ENCODE data around the gene TMEM39B.
"Not testable (repeated sequence)": the region's sequence is repeated elsewhere in the genome, so short reads cannot be mapped to it uniquely, and the experiment has no call there.

The TMEM39B gene

DNA sequence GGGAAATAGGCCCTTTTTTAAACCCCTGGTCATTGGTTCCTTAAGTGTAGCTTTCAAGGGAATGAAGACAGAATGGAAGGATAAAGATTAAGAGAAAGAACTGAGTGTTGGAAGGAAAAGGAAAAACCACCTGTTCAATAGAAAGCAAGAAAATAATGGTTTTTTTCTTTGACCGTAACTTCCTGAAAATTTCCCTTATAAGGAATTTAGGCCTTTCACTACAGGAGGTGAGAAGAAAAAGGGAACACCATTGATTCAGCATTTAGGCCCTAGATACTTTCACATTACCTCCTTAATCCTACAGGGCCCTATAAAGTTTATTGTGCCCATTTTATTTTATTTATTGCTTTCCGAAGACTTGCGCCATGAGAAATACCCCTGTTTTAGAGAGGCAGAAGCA is 54.0 kb downstream of the TMEM39B start:
- no peaks in the 10 kb centered on the region for H3K9me3 ChIP-seq
- intact Hi-C loops (cut with DNase I; ENCODE audit: low total_unique reads) = no loop called here

GRCh38 chr1:32127409-32128198 is 54.9 kb downstream of the TMEM39B start:
- Histone ChIP-seq H3K4me1 (peaks cover 0 to 25% (median 8%) of the 10 kb centered on the region in 4 donors), H3K36me3 (peaks cover 0 to 4% (median 4%) of the 10 kb centered on the region in 3 donors), H3K27ac (no peak overlapping the region), H3K9me3 (no peaks in the 10 kb centered on the region), H3K27me3 (no peaks in the 10 kb centered on the region), H3K4me3 (no peak overlapping the region)
- intact Hi-C loops (cut with DNase I; ENCODE audit: low total_unique reads) = no loop called here
- TF ChIP-seq CTCF (IDR thresholded peaks at IDR 0.05) = no peak
- DNase-seq = no peak

More for the DNA sequence above, 54.0 kb downstream of the TMEM39B start:
- H3K27me3 ChIP-seq = no peaks in the 10 kb centered on the region
- DNase-seq = no peak
- peaks cover 0 to 33% (median 16%) of the 10 kb centered on the region in 4 donors for H3K4me1 ChIP-seq
- H3K4me3 ChIP-seq = no peak overlapping the region
- peaks cover 0 to 4% (median 4%) of the 10 kb centered on the region in 3 donors for H3K36me3 ChIP-seq
- H3K27ac ChIP-seq = no peak overlapping the region
- TF ChIP-seq CTCF (IDR thresholded peaks at IDR 0.05) = no peak

GRCh38 chr1:32128479-32128878 is 55.7 kb downstream of the TMEM39B start:
- no peak for DNase-seq
- peaks cover 0 to 4% (median 4%) of the 10 kb centered on the region in 3 donors for H3K36me3 ChIP-seq
- H3K9me3 ChIP-seq = no peaks in the 10 kb centered on the region
- H3K27ac ChIP-seq = no peak overlapping the region
- intact Hi-C loops (cut with DNase I; ENCODE audit: low total_unique reads) = no loop called here
- no peaks in the 10 kb centered on the region for H3K27me3 ChIP-seq
- TF ChIP-seq CTCF (IDR thresholded peaks at IDR 0.05) = no peak
- peaks cover 0 to 26% (median 10%) of the 10 kb centered on the region in 4 donors for H3K4me1 ChIP-seq
- H3K4me3 ChIP-seq = no peak overlapping the region

DNA sequence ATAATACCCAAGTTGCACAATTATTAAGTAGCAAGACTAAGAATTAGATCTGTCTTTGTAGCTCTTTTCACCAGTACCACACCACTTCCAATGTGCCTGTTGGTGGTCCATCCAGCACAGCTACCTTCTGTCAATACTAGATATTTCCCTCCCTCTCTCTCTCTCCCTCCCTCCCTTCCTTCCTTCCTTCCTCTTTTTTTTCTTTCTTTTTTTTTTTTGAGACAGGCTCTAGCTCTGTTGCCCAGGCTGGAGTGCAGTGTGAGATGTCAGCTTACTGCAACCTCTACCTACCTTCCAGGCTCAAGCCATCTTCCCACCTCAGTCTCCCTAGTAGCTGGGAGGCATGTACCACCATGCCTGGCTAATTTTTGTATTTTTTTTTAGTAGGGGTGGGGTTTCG is 56.2 kb downstream of the TMEM39B start:
- Histone ChIP-seq H3K4me3 (no peak overlapping the region), H3K4me1 (peaks cover 0 to 25% (median 12%) of the 10 kb centered on the region in 4 donors), H3K27me3 (no peaks in the 10 kb centered on the region), H3K36me3 (peaks cover 0 to 4% (median 4%) of the 10 kb centered on the region in 3 donors), H3K9me3 (no peaks in the 10 kb centered on the region), H3K27ac (no peak overlapping the region)
- no peak for TF ChIP-seq CTCF (IDR thresholded peaks at IDR 0.05)
- intact Hi-C loops (cut with DNase I; ENCODE audit: low total_unique reads) = no loop called here
- DNase-seq = no peak

- intact Hi-C loops (cut with DNase I; ENCODE audit: low total_unique reads) = not testable (repeated sequence)
- H3K4me1 ChIP-seq = peaks cover 0 to 19% (median 7%) of the 10 kb centered on the region in 4 donors
Measured at GRCh38 chr1:32133950-32134280, 61.2 kb downstream of the TMEM39B start.

GRCh38 chr1:32137111-32137510 is 64.4 kb downstream of the TMEM39B start:
- Histone ChIP-seq H3K9me3 (no peaks in the 10 kb centered on the region), H3K36me3 (peaks cover 0 to 5% (median 0%) of the 10 kb centered on the region in 3 donors), H3K27ac (no peak overlapping the region), H3K27me3 (no peaks in the 10 kb centered on the region), H3K4me1 (peaks cover 0 to 26% (median 10%) of the 10 kb centered on the region in 4 donors), H3K4me3 (no peak overlapping the region)
- intact Hi-C loops (cut with DNase I; ENCODE audit: low total_unique reads) = no loop called here
- DNase-seq = no peak
- TF ChIP-seq CTCF (IDR thresholded peaks at IDR 0.05) = no peak

More at GRCh38 chr1:32133950-32134280, 61.2 kb downstream of the TMEM39B start:
- not testable (repeated sequence) for H3K9me3 ChIP-seq, H3K27ac ChIP-seq, DNase-seq, H3K4me3 ChIP-seq, H3K27me3 ChIP-seq, H3K36me3 ChIP-seq

Data from tibial artery (tissue), 4 donors.